GM18909 (cell line): ENCODE results near the gene METTL26.

ENCODE experiments used
- ATAC-seq: cut with Tn5 transposase; IDR thresholded peaks from one replicate; pipeline ENCODE4 v1.9.1; 2021; ENCODE audit warnings: mild to moderate bottlenecking; ENCODE audit not compliant: unreplicated experiment, poor library complexity

Gene METTL26

DNA sequence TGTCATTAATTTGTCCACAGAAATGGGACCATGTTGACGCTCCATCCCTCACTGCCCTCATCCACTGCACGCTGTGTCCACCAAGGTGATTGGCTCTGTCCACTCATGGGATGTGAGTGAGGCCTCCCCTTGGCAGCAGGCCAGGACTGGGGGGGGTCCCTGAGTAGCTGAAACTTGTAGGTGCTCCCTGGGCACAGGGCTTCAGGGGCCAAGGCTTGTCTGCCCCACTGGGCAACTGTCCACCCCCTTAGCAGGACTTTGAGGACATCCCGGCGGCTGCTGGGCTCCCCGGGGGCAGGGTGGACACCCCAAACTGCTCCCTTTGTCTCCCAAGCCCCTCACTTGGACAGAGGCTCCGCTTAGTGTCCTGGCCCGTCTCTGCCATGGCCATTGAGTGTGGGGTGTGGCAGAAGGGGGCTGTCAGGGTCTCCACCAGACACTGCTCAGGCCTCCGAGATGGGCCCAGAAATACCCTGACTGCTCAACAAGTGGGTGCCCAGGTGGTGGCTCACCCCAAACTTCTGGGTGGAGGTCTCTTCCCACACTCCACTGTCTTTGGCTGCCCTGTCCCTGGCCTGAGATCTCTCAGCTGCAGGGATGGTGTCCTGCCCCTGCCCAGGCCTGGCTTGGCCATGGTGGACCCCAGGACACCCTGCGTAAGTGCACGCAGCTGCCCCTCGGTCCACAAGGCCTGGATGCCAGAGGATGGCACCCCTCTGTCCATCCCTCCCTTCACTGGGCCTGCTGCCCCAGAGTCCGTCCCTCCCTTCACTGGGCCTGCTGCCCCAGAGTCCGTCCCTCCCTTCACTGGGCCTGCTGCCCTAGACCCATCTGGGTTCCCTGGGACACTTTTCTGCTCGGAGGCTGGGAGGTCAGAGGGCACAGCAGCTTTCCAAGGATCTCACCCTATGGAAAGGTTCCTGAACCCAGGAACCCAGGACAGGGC lies 49.2 kb downstream of the METTL26 start:
- ATAC-seq = no peak

DNA sequence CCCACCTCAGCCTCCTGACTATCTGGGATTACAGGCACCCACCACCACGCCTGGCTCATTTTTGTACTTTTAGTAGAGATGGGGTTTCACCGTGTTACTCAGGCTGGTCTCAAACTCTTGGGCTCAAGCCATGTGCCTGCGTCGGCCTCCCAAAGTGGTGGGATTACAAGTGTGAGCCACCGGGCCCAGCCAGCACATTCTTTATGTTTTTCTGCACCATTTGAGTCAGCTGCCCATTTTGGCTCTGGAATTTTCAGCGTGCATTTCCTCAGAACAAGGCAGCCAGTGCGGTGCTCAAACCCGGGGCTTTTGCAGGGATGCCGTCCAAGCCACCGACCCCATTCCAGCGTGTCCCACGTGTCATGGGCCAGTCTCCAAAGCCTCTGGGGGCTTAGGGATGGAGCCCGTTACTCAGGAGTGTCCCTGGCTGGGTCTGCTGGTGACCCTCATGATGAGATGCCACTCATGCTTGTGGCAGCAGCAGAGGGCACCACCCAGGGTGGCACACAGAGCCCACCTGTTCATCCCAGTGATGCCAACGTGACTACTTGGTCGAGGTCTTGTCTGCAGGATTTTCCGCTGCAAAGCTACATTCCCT lies 50.0 kb downstream of the METTL26 start:
- no peak for ATAC-seq

DNA sequence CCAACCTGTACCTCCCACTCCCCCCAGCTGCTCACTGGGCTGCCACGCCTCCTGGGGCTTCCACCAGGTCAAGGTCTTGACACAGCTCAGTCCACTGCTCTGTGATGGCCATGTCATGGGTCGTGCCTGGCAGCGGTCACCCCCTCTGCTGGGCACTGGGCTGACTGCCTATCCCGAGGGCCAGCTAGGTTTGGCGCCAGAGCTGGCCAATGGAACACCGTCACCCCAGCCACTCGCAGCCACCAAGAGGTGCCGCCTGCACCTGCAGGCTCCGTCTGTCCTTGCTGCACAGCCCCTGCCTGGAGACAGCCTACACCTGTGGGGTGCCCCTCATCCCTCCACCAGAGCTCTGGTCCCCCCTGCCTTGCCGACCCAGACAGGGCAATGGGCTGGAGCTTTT lies 50.8 kb downstream of the METTL26 start:
- ATAC-seq = no peak
